Fibroblast of skin of right quadriceps (primary cell): ENCODE results near the gene TMEM88.

ENCODE experiments used
- DNase-seq: peaks from one replicate; pipeline ENCODE4 v3.0.0-alpha.2; 2013

Gene TMEM88

GRCh38 chr17:7833795-7834541, 20.9 kb upstream of the TMEM88 start, which contains the start of gene KDM6B:
KDM6B (plus strand) TSS chr17:7834217; CDS start chr17:7845555, 11,338 bp downstream.
- peak; percentile 84 for DNase-seq

GRCh38 chr17:7834542-7834956, 20.3 kb upstream of the TMEM88 start:
- no peak for DNase-seq

- peak; percentile 99 for DNase-seq
Measured at GRCh38 chr17:7834957-7835813, 19.7 kb upstream of the TMEM88 start.

GRCh38 chr17:7835814-7836595, 18.9 kb upstream of the TMEM88 start:
- peak; percentile 71 for DNase-seq

GRCh38 chr17:7836596-7837407, 18.1 kb upstream of the TMEM88 start:
- peak; percentile 93 for DNase-seq

GRCh38 chr17:7837408-7838088, 17.3 kb upstream of the TMEM88 start:
- DNase-seq: no peak

GRCh38 chr17:7838090-7839075, 16.5 kb upstream of the TMEM88 start:
- peak; percentile 85 for DNase-seq

GRCh38 chr17:7839190-7839875, 15.5 kb upstream of the TMEM88 start:
- DNase-seq: no peak

- DNase-seq: peak; percentile 54
Measured at GRCh38 chr17:7839876-7840261, 15.0 kb upstream of the TMEM88 start.

- no peak for DNase-seq
Measured at GRCh38 chr17:7840441-7840840, 14.4 kb upstream of the TMEM88 start.

- no peak for DNase-seq
Measured at GRCh38 chr17:7840875-7841274, 14.0 kb upstream of the TMEM88 start.

- DNase-seq: peak; percentile 94
Measured at GRCh38 chr17:7841396-7841914, 13.4 kb upstream of the TMEM88 start.

- DNase-seq: peak; percentile 90
Measured at GRCh38 chr17:7841915-7842379, 12.9 kb upstream of the TMEM88 start.

GRCh38 chr17:7842380-7843256, 12.2 kb upstream of the TMEM88 start:
- peak; percentile 93 for DNase-seq

GRCh38 chr17:7843257-7843535, 11.7 kb upstream of the TMEM88 start:
- no peak for DNase-seq

GRCh38 chr17:7843536-7844291, 11.2 kb upstream of the TMEM88 start:
- DNase-seq: peak; percentile 78

- DNase-seq: peak; percentile 91
Measured at GRCh38 chr17:7844292-7845154, 10.3 kb upstream of the TMEM88 start.
